NCI-H146 (cell line): ENCODE measurements around the gene FNDC10.
"Not testable (repeated sequence)": the region's sequence is repeated elsewhere in the genome, so short reads cannot be mapped to it uniquely, and the experiment has no call there.

Experiments used
- DNase-seq: peaks from one replicate; lab custom pipeline; 2025; lab: John Stamatoyannopoulos, UW

The FNDC10 gene

GRCh38 chr1:1599935-1600860, at the start of gene FNDC10:
Gene FNDC10 (minus strand): TSS chr1:1600135. CDS start chr1:1600015, 120 bp downstream.
- DNase-seq = peak; percentile 28

GRCh38 chr1:1648265-1648664, 48.3 kb upstream of the FNDC10 start:
- DNase-seq = not testable (repeated sequence)

GRCh38 chr1:1647567-1648241, 47.8 kb upstream of the FNDC10 start:
- not testable (repeated sequence) for DNase-seq

- not testable (repeated sequence) for DNase-seq
These were observed 46.4 kb upstream of the FNDC10 start for GRCh38 chr1:1646326-1646725.

GRCh38 chr1:1640711-1641461, 41.0 kb upstream of the FNDC10 start:
- DNase-seq = not testable (repeated sequence)

GRCh38 chr1:1640081-1640480, 40.1 kb upstream of the FNDC10 start:
- DNase-seq = not testable (repeated sequence)

- not testable (repeated sequence) for DNase-seq
These were observed 39.4 kb upstream of the FNDC10 start for GRCh38 chr1:1639368-1639767.

GRCh38 chr1:1638528-1638927, 38.6 kb upstream of the FNDC10 start:
- DNase-seq = not testable (repeated sequence)

GRCh38 chr1:1637479-1637875, 37.5 kb upstream of the FNDC10 start:
- not testable (repeated sequence) for DNase-seq

GRCh38 chr1:1636621-1637478, 36.9 kb upstream of the FNDC10 start:
- DNase-seq = not testable (repeated sequence)

- DNase-seq = not testable (repeated sequence)
These were observed 34.7 kb upstream of the FNDC10 start for GRCh38 chr1:1634613-1635012.

- DNase-seq = not testable (repeated sequence)
These were observed 33.5 kb upstream of the FNDC10 start for GRCh38 chr1:1633409-1633808.

GRCh38 chr1:1631782-1632420, 32.0 kb upstream of the FNDC10 start, which contains the start of gene MMP23B:
Gene MMP23B (plus strand): TSS chr1:1632173. CDS start chr1:1632219, 46 bp downstream.
- peak; percentile 11 for DNase-seq

GRCh38 chr1:1630965-1631781, 31.2 kb upstream of the FNDC10 start:
- peak; percentile 11 for DNase-seq

GRCh38 chr1:1630191-1630964, 30.4 kb upstream of the FNDC10 start:
- DNase-seq = peak; percentile 56

- no peak for DNase-seq
These were observed 29.7 kb upstream of the FNDC10 start for GRCh38 chr1:1629430-1630190.

- DNase-seq = no peak
These were observed 29.0 kb upstream of the FNDC10 start for GRCh38 chr1:1628754-1629429.
